Smooth muscle cell (in vitro differentiated cells): Measurements from ENCODE around the gene NXPH2. TPM values are rescaled to one million over a fixed set of nuclear protein-coding genes. Genes with fewer than 3 reads are reported as not detected.

Experiments used
- DNase-seq: peaks from one replicate; lab custom pipeline; 2025; ENCODE audit not compliant: unreplicated experiment; lab: John Stamatoyannopoulos, UW
- H2AFZ ChIP-seq: fragments of 200-600 bp; sonication (generic); 2 replicates; pipeline ENCODE4 v1.6.0; 2016; ENCODE audit warnings: antibody characterized with exemption, low read depth, mild to moderate bottlenecking
- H3F3A ChIP-seq: fragments of 200-600 bp; sonication (generic); 2 replicates; pipeline ENCODE4 v1.6.0; 2017; ENCODE audit warnings: antibody characterized with exemption, low read depth
- H3K27ac ChIP-seq: fragments of 200-600 bp; sonication (generic); 2 replicates; pipeline ENCODE4 v1.5.1; 2016; ENCODE audit warnings: low read depth, mild to moderate bottlenecking
- H3K27me3 ChIP-seq: fragments of 200-600 bp; sonication (generic); 2 replicates; pipeline ENCODE4 v1.6.1; 2016; ENCODE audit warnings: low read depth, mild to moderate bottlenecking
- H3K36me3 ChIP-seq: fragments of 200-600 bp; sonication (generic); 2 replicates; pipeline ENCODE4 v1.5.1; 2016; ENCODE audit warnings: low read depth
- H3K4me1 ChIP-seq: fragments of 200-600 bp; sonication (generic); 2 replicates; pipeline ENCODE4 v1.5.1; 2016; ENCODE audit warnings: low read depth
- H3K4me2 ChIP-seq: fragments of 200-600 bp; sonication (generic); 2 replicates; pipeline ENCODE4 v1.6.0; 2016; ENCODE audit warnings: mild to moderate bottlenecking
- H3K4me3 ChIP-seq: fragments of 200-600 bp; sonication (generic); 2 replicates; pipeline ENCODE4 v1.5.1; 2016; ENCODE audit warnings: mild to moderate bottlenecking
- H3K79me2 ChIP-seq: fragments of 200-600 bp; sonication (generic); 2 replicates; pipeline ENCODE4 v1.6.0; 2016; ENCODE audit warnings: low read depth, mild to moderate bottlenecking
- H3K9ac ChIP-seq: fragments of 200-600 bp; sonication (generic); 2 replicates; pipeline ENCODE4 v1.6.0; 2016; ENCODE audit warnings: low read depth
- H3K9me3 ChIP-seq: fragments of 200-600 bp; sonication (generic); replicated peaks from 2 replicates; pipeline ENCODE4 v1.5.1; 2016; ENCODE audit warnings: low read depth
- H4K20me1 ChIP-seq: fragments of 200-600 bp; sonication (generic); 2 replicates; pipeline ENCODE4 v1.6.0; 2016; ENCODE audit warnings: low read depth
- CTCF ChIP-seq: fragments of 200-600 bp; sonication (generic); IDR thresholded peaks from 2 replicates; pipeline ENCODE4 v1.5.1; 2017; ENCODE audit warnings: borderline replicate concordance, mild to moderate bottlenecking, antibody characterized with exemption; ENCODE audit not compliant: insufficient read depth, poor library complexity, severe bottlenecking
- WGBS: methylation state at CpG from one replicate; pipeline ENCODE4 v1.1.7; 2016; ENCODE audit warnings: low lambda C conversion rate; 5-methylcytosine and 5-hydroxymethylcytosine counted together
- polyA plus RNA-seq: library from polyadenylated mRNA; unstranded; fragments of >200 nt; fragmentation: Nextera tagmentation; extraction: Ambion mirVana; gene quantifications from 2 replicates; pipeline ENCODE4 v1.2.1, GENCODE V29; 2016
- total RNA-seq: library from RNA; depleted of rRNA; stranded (reverse); fragments of >200 nt; gene quantifications from 2 replicates; pipeline ENCODE4 v1.2.3, GENCODE V29; 2014

The NXPH2 gene
- total and polyA plus RNA-seq, 2 experiments from 2014 or later = not detected

DNA sequence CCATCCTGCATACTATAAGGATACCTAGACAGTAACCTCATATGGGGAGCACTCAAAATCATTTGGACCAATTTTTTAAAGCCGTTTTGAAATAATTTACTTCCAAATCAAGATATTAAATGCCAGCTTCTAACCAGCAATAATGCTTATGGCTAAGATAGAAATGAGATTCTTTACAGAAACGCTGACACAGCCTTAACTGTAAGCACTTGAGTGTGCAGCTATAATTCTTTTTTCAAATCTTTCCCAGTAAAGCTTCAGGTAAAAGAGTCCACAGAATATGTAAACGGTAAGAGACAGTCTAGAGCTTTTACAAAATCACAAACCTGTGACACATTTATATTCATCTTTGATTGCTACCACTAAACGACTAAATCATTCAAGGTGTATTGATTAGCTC is 4.5 kb downstream of the NXPH2 start:
- no peaks in the 10 kb centered on the region for H3F3A ChIP-seq
- no peaks in the 10 kb centered on the region for H3K9me3 ChIP-seq
- no peak for DNase-seq
- no peak overlapping the region for H3K27ac ChIP-seq
- WGBS = 91% methylated on average over 4 of the region's 4 CpGs
- no peaks in the 10 kb centered on the region for H4K20me1 ChIP-seq
- H3K4me2 ChIP-seq = no peak overlapping the region
- peaks cover 29% of the 10 kb centered on the region for H3K4me1 ChIP-seq
- H3K36me3 ChIP-seq = no peaks in the 10 kb centered on the region
- H3K79me2 ChIP-seq = no peaks in the 10 kb centered on the region
- TF ChIP-seq CTCF = no peak
- H2AFZ ChIP-seq = no peak overlapping the region
- no peak overlapping the region for H3K9ac ChIP-seq
- H3K4me3 ChIP-seq = no peak overlapping the region
- peaks cover 30% of the 10 kb centered on the region for H3K27me3 ChIP-seq

- Histone ChIP-seq H3K9me3 (no peaks in the 10 kb centered on the region), H3F3A (no peaks in the 10 kb centered on the region), H3K27ac (no peak overlapping the region), H3K36me3 (no peaks in the 10 kb centered on the region), H4K20me1 (no peaks in the 10 kb centered on the region), H3K4me3 (no peak overlapping the region), H3K27me3 (no peaks in the 10 kb centered on the region), H3K79me2 (no peaks in the 10 kb centered on the region), H3K4me1 (no peaks in the 10 kb centered on the region), H2AFZ (no peak overlapping the region), H3K9ac (no peak overlapping the region), H3K4me2 (no peak overlapping the region)
- no peak for DNase-seq
- no peak for TF ChIP-seq CTCF
- 73% methylated on average over 4 of the region's 4 CpGs for WGBS
Measured at GRCh38 chr2:138771534-138771933, 8.7 kb downstream of the NXPH2 start.

- Histone ChIP-seq H3K4me1 (no peaks in the 10 kb centered on the region), H3K79me2 (no peaks in the 10 kb centered on the region), H3K27me3 (no peaks in the 10 kb centered on the region), H3K4me3 (no peak overlapping the region), H2AFZ (no peak overlapping the region), H3K9me3 (no peaks in the 10 kb centered on the region), H3F3A (no peaks in the 10 kb centered on the region), H3K9ac (no peak overlapping the region), H3K4me2 (no peak overlapping the region), H3K36me3 (no peaks in the 10 kb centered on the region), H4K20me1 (no peaks in the 10 kb centered on the region), H3K27ac (no peak overlapping the region)
- WGBS = 89% methylated on average over 1 of the region's 1 CpG
- no peak for TF ChIP-seq CTCF
- no peak for DNase-seq
Measured at GRCh38 chr2:138767101-138767500, 13.1 kb downstream of the NXPH2 start.

DNA sequence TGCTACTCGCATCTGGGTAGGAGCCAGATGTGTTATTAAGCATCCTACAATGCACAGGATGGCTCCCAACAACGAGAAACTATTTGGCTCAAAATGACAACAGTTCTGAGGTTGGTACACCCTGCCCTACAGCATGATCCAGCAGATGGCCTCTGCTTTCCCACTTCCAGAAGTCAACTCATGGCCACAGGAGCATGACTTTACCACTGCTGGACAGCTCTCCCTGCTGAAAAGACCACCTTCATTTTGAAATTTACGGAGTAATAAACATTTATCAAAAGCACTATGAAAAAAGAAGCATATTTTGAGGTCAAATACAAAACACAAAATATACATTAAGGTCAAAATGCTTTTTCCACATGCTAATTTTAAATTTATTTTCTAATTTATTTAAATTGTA is 13.7 kb downstream of the NXPH2 start:
- Histone ChIP-seq H3K4me1 (no peaks in the 10 kb centered on the region), H3K4me3 (no peak overlapping the region), H2AFZ (no peak overlapping the region), H3K27ac (no peak overlapping the region), H3K9me3 (no peaks in the 10 kb centered on the region), H3K36me3 (no peaks in the 10 kb centered on the region), H3F3A (no peaks in the 10 kb centered on the region), H3K79me2 (no peaks in the 10 kb centered on the region), H3K4me2 (no peak overlapping the region), H4K20me1 (no peaks in the 10 kb centered on the region), H3K27me3 (no peaks in the 10 kb centered on the region), H3K9ac (no peak overlapping the region)
- 89% methylated on average over 3 of the region's 3 CpGs for WGBS
- no peak for TF ChIP-seq CTCF
- no peak for DNase-seq
